ENCODE data around the gene GSTO1. TPM values are rescaled to one million over a fixed set of nuclear protein-coding genes. Genes with fewer than 3 reads are reported as not detected.
"Not testable (repeated sequence)": the region's sequence is repeated elsewhere in the genome, so short reads cannot be mapped to it uniquely, and the experiment has no call there.

The GSTO1 gene
- polyA plus RNA-seq, 6 donors from 2014 or later = 91.6 to 128 (median 113) TPM

DNA sequence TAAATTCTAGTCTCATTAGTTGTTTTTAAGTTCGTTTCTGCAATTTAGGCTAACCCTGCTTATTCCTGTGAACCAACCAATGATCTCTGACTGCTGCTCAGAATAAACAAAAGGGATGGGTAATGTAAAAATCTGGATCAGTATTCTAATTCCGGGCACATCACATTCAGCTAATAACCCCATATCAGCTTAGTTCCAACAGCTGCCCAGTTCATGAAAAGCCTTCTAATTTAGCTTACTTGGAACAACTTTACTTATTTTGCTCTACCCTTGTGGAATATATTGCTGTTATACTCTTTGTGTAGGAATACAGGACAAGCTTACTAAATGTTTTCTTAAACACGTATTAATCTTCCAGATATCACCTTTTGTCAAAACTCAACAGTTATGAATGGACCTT is 18.9 kb upstream of the GSTO1 start:
- H3K36me3 Mint-ChIP-seq = no peaks in the 10 kb centered on the region
- ATAC-seq (ENCODE audit: low read depth in 2 of 2) = no peak
- H3K27me3 Mint-ChIP-seq = peaks cover 34 to 70% (median 64%) of the 10 kb centered on the region in 3 donors
- no peak overlapping the region for H3K27ac Mint-ChIP-seq
- peaks cover 12 to 20% (median 14%) of the 10 kb centered on the region in 3 donors for H3K4me1 Mint-ChIP-seq
- no peak for DNase-seq
- peaks cover 4 to 18% (median 10%) of the 10 kb centered on the region in 7 donors for H3K9me3 Mint-ChIP-seq
- H3K4me3 Mint-ChIP-seq = no peak overlapping the region

DNA sequence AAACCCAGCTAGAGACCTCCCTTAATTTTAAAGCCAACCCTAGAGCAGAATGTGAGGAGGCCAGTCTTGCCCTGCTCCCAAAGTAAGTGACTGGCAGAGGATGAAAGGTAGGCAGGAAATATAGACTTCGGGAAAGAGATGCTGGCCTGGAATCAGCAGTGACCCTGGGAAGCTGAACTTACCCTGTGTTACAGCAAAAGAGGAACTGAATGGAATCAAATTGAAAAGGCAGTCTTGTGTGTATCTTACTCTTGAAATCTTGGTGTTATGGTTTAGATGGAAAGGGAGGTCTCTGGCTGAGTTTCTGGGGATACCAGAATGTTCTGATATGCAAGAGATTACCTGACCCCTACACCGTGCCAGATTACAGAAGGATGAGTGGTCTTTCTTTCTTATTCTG is 14.6 kb upstream of the GSTO1 start:
- Mint-ChIP-seq H3K4me1 (no peaks in the 10 kb centered on the region), H3K4me3 (no peak overlapping the region), H3K27ac (no peak overlapping the region), H3K36me3 (no peaks in the 10 kb centered on the region), H3K27me3 (peaks cover 31 to 62% (median 56%) of the 10 kb centered on the region in 3 donors), H3K9me3 (peaks cover 4 to 11% (median 7%) of the 10 kb centered on the region in 7 donors)
- no peak for DNase-seq
- ATAC-seq (ENCODE audit: low read depth in 2 of 2) = no peak

DNA sequence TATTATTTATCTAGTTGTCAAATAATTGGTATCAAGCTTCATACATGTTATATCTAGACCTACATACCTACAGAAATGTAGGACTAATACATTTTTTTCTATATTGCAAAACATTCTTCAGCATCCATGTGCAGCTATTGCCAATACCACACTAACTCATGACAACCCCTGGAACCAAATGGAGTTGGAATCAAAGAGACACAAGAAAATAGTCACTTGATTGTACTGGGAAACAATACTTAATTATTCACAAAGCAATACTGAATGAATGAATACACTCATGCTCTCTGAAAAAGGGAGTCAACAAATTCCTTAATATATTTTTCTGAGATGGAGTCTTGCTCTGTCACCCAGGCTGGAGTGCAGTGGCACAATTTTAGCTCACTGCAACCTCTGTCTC is 12.1 kb upstream of the GSTO1 start:
- peaks cover 32 to 51% (median 43%) of the 10 kb centered on the region in 3 donors for H3K27me3 Mint-ChIP-seq
- no peak for ATAC-seq (ENCODE audit: low read depth in 2 of 2)
- peaks cover 0 to 12% (median 0%) of the 10 kb centered on the region in 7 donors for H3K9me3 Mint-ChIP-seq
- no peak for DNase-seq
- H3K4me3 Mint-ChIP-seq = no peak overlapping the region
- H3K27ac Mint-ChIP-seq = no peak overlapping the region
- no peaks in the 10 kb centered on the region for H3K4me1 Mint-ChIP-seq
- no peaks in the 10 kb centered on the region for H3K36me3 Mint-ChIP-seq

DNA sequence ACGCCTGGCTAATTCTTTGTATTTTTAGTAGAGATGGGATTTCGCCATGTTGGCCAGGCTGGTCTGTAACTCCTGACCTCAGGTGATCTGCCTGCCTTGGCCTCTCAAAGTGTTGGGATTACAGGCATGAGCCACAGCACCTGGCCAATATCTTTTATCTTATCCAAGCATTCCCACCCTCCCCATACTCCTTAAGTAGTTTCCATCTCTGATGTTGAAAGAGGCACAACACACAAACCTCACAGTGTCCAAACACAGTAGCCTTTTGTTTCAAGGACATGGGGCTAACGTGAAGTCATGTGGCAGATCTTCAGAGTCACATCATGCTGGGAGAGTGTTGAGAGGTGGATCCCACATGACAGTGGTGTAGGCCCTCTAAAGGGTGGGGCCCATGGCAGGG is 11.7 kb upstream of the GSTO1 start:
- H3K9me3 Mint-ChIP-seq = peaks cover 0 to 12% (median 0%) of the 10 kb centered on the region in 7 donors
- peak overlapping the region in 1 of 6 donors; percentile 57 for H3K27ac Mint-ChIP-seq
- not testable (repeated sequence) for H3K36me3 Mint-ChIP-seq; ATAC-seq (ENCODE audit: low read depth in 2 of 2); DNase-seq; H3K4me1 Mint-ChIP-seq
- H3K27me3 Mint-ChIP-seq = peaks cover 28 to 49% (median 38%) of the 10 kb centered on the region in 3 donors
- H3K4me3 Mint-ChIP-seq = peak overlapping the region in 1 of 8 donors; percentile 6

DNA sequence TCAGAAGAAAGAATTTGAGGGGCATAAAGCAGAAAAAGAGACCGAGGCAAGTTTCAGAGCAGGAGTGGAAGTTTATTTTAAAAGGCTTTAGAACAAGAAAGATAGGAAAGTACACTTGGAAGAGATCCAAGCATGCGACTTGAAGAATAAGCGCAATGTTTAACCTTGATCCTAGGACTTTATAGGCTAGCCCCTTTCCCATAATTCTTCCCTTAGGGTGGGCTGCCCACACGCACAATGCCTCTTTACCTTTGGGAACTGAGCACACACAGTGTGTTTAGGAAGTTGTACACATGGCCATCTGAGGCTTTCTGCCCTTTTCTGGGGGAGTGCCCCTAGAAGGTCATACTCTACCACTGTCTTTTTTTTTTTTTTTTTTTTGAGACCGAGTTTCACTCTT is 11.2 kb upstream of the GSTO1 start:
- DNase-seq (no peak), ATAC-seq (ENCODE audit: low read depth in 2 of 2) (no peak)
- Mint-ChIP-seq H3K4me3 (no peak overlapping the region), H3K27me3 (peaks cover 26 to 46% (median 33%) of the 10 kb centered on the region in 3 donors), H3K27ac (peak overlapping the region in 1 of 6 donors; percentile 45), H3K4me1 (no peaks in the 10 kb centered on the region), H3K9me3 (peaks cover 0 to 12% (median 0%) of the 10 kb centered on the region in 7 donors), H3K36me3 (no peaks in the 10 kb centered on the region)

DNA sequence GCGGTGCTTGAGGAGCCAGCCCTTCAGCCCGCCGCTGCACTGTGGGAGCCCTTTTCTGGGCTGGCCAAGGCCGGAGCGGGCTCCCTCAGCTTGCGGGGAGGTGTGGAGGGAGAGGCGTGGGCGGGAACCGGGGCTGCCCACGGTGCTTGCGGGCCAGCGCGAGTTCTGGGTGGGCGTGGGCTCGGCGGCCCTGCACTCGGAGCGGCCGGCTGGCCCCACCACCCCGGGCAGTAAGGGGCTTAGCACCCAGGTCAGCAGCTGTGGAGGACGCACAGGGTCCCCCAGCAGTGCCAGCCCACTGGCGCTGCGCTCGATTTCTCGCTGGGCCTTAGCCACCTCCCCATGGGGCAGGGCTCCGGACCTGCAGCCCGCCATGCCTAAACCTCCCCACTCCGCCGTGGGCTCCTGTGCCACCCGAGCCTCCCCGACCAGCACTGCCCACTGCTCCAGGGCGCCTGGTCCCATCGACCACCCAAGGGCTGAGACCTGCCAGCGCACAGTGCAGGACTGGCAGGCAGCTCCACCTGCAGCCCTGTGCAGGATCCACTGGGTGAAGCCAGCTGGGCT is 9.5 kb upstream of the GSTO1 start:
- no peaks in the 10 kb centered on the region for H3K4me1 Mint-ChIP-seq
- no peak overlapping the region for H3K27ac Mint-ChIP-seq
- peaks cover 0 to 12% (median 3%) of the 10 kb centered on the region in 7 donors for H3K9me3 Mint-ChIP-seq
- ATAC-seq (ENCODE audit: low read depth in 2 of 2) = no peak
- H3K4me3 Mint-ChIP-seq = no peak overlapping the region
- no peaks in the 10 kb centered on the region for H3K36me3 Mint-ChIP-seq
- no peak for DNase-seq
- peaks cover 17 to 47% (median 24%) of the 10 kb centered on the region in 3 donors for H3K27me3 Mint-ChIP-seq

DNA sequence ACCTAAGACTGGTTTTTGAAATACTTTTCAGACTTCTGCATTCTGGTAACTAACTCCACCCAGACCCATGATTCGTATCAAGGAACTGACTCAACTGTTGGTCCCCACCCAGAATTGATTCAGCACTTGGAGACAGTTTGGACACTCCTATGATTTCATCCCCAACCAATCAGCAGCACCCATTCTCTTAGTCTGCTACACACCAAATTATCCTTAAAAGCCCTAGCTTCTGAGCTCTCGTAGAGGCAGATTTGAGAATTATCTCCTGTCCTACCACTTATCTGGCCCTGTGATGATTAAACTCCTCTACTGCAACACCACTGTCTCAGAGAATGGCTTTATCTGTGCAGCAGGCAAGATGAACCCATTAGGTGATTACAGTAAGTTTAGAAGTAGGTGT is 7.7 kb upstream of the GSTO1 start:
- H3K4me3 Mint-ChIP-seq = no peak overlapping the region
- peaks cover 13 to 40% (median 30%) of the 10 kb centered on the region in 3 donors for H3K27me3 Mint-ChIP-seq
- ATAC-seq (ENCODE audit: low read depth in 2 of 2) (no peak), DNase-seq (no peak)
- H3K9me3 Mint-ChIP-seq = peaks cover 0 to 12% (median 3%) of the 10 kb centered on the region in 7 donors
- no peaks in the 10 kb centered on the region for H3K4me1 Mint-ChIP-seq
- no peak overlapping the region for H3K27ac Mint-ChIP-seq
- no peaks in the 10 kb centered on the region for H3K36me3 Mint-ChIP-seq

DNA sequence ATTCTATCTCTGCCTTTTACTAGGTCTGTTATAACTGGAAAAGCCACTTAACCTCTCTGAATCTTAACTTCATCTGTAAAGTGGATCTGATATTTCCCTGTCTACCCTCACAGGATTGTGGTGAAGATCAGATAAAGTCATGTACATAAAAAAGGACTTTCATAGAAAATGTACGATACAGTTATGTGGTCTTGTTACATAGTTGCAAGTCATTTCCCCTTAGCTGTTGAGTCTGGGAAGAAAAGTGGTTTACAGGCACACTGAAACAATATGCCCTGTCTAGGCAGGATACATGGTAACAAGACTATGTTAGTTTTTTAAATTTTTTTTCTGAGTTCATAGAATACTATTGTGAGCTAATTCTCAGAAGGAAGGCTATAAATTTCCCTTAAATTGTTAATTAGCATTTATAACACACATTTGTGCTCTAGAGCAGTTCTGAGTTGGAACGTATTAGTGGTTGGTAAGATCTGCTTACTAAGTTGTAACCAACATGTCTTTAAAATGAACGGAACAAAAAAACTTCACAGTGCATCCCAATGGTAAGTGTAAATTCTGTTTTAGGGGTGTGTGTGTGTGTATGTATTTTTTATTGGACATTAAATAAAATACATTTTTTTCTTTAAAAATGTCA is 7.1 kb upstream of the GSTO1 start:
- no peak overlapping the region for H3K27ac Mint-ChIP-seq
- no peak for DNase-seq
- H3K4me3 Mint-ChIP-seq = no peak overlapping the region

DNA sequence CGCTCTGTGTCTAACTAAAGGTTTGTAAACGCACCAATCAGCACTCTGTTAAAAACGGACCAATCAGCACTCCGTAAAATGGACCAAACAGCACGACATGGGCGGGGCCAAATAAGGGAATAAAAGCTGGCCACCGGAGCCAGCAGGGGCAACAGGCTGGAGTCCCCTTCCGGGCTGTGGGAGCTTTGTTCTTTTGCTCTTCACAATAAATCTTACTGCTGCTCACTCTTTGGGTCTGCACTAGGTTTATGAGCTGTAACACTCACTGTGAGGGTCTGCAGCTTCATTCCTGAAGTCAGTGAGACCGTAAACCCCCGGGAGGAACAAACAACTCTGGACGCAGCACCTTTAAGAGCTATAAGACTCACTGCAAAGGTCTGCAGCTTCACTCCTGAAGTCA is 5.8 kb upstream of the GSTO1 start:
- H3K4me3 Mint-ChIP-seq; H3K27ac Mint-ChIP-seq; H3K4me1 Mint-ChIP-seq; H3K36me3 Mint-ChIP-seq; ATAC-seq (ENCODE audit: low read depth in 2 of 2); DNase-seq: not testable (repeated sequence)
- peaks cover 0 to 12% (median 3%) of the 10 kb centered on the region in 7 donors for H3K9me3 Mint-ChIP-seq
- peaks cover 9 to 30% (median 24%) of the 10 kb centered on the region in 3 donors for H3K27me3 Mint-ChIP-seq

More for the DNA sequence above, 7.1 kb upstream of the GSTO1 start:
- peaks cover 19 to 38% (median 28%) of the 10 kb centered on the region in 3 donors for H3K27me3 Mint-ChIP-seq
- peaks cover 0 to 12% (median 3%) of the 10 kb centered on the region in 7 donors for H3K9me3 Mint-ChIP-seq
- ATAC-seq (ENCODE audit: low read depth in 2 of 2) = no peak
- no peaks in the 10 kb centered on the region for H3K4me1 Mint-ChIP-seq
- no peaks in the 10 kb centered on the region for H3K36me3 Mint-ChIP-seq

DNA sequence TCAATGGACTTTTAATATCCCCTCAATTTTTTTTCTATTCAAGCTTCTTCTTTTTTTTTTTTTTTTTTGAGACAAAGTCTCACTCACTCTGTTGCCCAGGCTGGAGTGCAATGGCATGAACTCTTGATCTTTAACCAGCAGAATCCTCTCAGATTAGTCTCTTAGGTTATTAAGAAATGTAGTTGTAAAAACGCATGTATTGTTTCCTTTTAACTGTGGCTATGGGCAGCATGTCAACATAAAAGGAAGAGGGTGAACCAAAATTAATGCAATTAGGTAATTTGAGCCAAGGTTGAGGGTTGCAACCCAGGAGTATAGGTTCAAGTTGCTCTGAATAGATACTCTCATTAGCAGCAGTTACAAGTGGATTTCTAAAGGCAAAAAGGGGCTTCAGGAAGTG is 4.3 kb upstream of the GSTO1 start:
- Mint-ChIP-seq H3K27me3 (peaks cover 9 to 30% (median 24%) of the 10 kb centered on the region in 3 donors), H3K27ac (no peak overlapping the region), H3K9me3 (peaks cover 0 to 12% (median 3%) of the 10 kb centered on the region in 7 donors), H3K4me3 (no peak overlapping the region), H3K4me1 (peaks cover 10 to 13% (median 10%) of the 10 kb centered on the region in 3 donors), H3K36me3 (no peaks in the 10 kb centered on the region)
- DNase-seq = no peak
- ATAC-seq (ENCODE audit: low read depth in 2 of 2) = no peak

DNA sequence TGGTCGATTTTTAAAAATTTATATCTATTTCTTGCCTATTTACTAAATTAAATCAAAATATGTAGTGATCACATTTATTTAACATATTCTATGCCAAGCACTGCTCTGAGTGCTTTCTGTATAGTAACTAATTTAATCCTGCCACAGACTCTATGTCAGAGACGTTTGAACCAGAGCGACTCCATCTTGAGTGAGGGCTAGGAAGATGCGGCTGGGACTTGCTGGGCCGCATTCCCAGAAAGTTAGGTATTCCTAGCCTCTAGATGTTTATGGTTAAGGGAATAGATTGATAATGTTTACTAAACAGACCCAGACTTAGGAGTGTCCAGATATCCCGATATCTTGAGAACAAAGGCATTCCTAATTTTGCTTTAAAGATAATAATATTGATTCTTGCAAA is 3.2 kb upstream of the GSTO1 start:
- no peak for ATAC-seq (ENCODE audit: low read depth in 2 of 2)
- Mint-ChIP-seq H3K4me1 (peaks cover 14 to 22% (median 20%) of the 10 kb centered on the region in 3 donors), H3K27me3 (peaks cover 9 to 30% (median 22%) of the 10 kb centered on the region in 3 donors), H3K9me3 (peaks cover 0 to 10% (median 2%) of the 10 kb centered on the region in 7 donors), H3K36me3 (no peaks in the 10 kb centered on the region), H3K4me3 (peak overlapping the region in 1 of 8 donors; percentile 93), H3K27ac (no peak overlapping the region)
- DNase-seq = no peak

DNA sequence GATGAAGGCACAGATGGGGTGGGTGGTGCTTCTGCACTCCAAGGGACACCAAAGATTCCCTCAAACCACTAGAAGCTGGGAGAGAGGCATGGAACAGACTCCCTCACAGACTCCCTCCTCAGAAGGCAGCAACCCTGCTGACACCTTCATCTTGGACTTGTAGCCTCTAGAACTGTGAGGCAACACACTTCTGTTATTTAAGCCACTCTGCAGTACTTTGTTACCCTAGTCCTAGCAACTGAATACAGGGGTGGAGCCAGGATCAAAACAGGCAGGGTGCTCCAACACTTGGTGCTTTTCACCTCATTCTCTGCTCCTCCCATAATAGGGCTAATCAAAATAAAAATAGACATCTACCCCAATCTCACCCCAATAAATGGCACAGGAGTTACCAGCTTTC is 2.3 kb upstream of the GSTO1 start:
- peaks cover 9 to 21% (median 12%) of the 10 kb centered on the region in 3 donors for H3K27me3 Mint-ChIP-seq
- peaks cover 14 to 29% (median 20%) of the 10 kb centered on the region in 3 donors for H3K4me1 Mint-ChIP-seq
- H3K9me3 Mint-ChIP-seq = peaks cover 0 to 3% (median 0%) of the 10 kb centered on the region in 7 donors
- no peak overlapping the region for H3K27ac Mint-ChIP-seq
- H3K36me3 Mint-ChIP-seq = no peaks in the 10 kb centered on the region
- H3K4me3 Mint-ChIP-seq = peak overlapping the region in 2 of 8 donors; percentile 15 to 93
- DNase-seq = no peak
- ATAC-seq (ENCODE audit: low read depth in 2 of 2) = no peak

DNA sequence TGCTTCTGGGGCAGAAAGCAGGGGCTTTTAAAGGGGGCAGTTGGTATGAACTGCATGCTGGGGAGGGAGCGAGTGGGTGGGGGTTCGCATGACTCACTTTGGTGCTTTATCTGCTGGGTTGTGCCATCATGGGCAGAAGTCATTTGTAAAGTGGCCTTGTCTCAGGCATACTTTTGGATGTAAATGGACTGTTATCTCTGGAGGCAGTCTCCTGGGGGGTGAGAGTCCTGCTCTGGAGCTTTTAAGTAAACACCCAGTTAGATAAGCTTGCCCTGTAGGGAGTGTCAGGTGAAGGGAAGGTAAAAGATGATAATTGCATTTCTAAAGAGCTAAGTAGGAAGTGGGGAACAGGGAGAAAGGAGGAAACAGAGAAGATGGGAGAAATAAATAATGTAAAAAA is 1.6 kb upstream of the GSTO1 start:
- Mint-ChIP-seq H3K27ac (peak overlapping the region in 1 of 6 donors; percentile 25), H3K27me3 (peaks cover 9 to 19% (median 12%) of the 10 kb centered on the region in 3 donors), H3K4me3 (peak overlapping the region in 7 of 8 donors; percentile 50 to 100 (median 93)), H3K4me1 (peaks cover 18 to 35% (median 23%) of the 10 kb centered on the region in 3 donors), H3K36me3 (peaks cover 0 to 3% of the 10 kb centered on the region in 2 donors), H3K9me3 (peaks cover 0 to 3% (median 0%) of the 10 kb centered on the region in 7 donors)
- DNase-seq (no peak), ATAC-seq (ENCODE audit: low read depth in 2 of 2) (no peak)

All from naive B cell (primary cell).